Upper lobe of left lung (tissue), 4 donors: ENCODE measurements around the gene ZNF254.

Experiments used
- POLR2A ChIP-seq, 4 donors: fragments of 450-650 bp; IDR thresholded peaks; one replicate each; pipeline ENCODE4 v1.5.1; 2016 to 2017; ENCODE audit warnings: antibody characterized with exemption in 4 of 4, mild to moderate bottlenecking in 2 of 4
- TF ChIP-seq, protein P1 (sequence below), 6 experiments: fragments of 450-650 bp in 4 of 6; fragments of 200-600 bp in 2 of 6; sonication (generic) in 2 of 6; IDR thresholded peaks; one replicate each; pipeline ENCODE4 v1.5.1; 2016 to 2019; ENCODE audit warnings: antibody characterized with exemption in 6 of 6

DNA sequence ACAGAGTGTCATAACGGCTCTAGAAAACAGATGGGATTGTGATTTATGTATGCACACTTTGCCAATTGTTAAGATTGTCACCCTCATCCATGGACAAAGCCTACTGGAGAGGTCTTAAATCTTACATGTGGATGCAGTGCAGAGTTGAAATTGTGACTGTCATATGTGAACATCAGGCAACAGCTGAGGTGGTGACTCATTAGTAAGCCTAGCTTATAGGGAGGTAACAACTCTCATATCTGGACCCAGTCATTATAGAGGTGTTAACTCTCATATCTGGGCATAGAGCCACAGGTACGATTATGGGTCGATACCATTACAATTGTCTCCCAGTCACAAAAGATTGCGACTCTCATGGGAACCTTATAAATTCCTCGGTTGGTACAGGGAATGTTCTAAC lies 29.8 kb upstream of the ZNF254 start:
- TF ChIP-seq, protein P1, sequence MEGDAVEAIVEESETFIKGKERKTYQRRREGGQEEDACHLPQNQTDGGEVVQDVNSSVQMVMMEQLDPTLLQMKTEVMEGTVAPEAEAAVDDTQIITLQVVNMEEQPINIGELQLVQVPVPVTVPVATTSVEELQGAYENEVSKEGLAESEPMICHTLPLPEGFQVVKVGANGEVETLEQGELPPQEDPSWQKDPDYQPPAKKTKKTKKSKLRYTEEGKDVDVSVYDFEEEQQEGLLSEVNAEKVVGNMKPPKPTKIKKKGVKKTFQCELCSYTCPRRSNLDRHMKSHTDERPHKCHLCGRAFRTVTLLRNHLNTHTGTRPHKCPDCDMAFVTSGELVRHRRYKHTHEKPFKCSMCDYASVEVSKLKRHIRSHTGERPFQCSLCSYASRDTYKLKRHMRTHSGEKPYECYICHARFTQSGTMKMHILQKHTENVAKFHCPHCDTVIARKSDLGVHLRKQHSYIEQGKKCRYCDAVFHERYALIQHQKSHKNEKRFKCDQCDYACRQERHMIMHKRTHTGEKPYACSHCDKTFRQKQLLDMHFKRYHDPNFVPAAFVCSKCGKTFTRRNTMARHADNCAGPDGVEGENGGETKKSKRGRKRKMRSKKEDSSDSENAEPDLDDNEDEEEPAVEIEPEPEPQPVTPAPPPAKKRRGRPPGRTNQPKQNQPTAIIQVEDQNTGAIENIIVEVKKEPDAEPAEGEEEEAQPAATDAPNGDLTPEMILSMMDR (IDR thresholded peaks at IDR 0.05) = no peak
- TF ChIP-seq POLR2A (IDR thresholded peaks at IDR 0.05) = no peak
